Measurements from ENCODE around the gene KLHL22. TPM values are rescaled to one million over a fixed set of nuclear protein-coding genes. Genes with fewer than 3 reads are reported as not detected.

The KLHL22 gene
- total RNA-seq, 4 donors from 2014 or later, result 7.7 to 13.0 (median 8.3) TPM

- TF ChIP-seq POLR2A (IDR thresholded peaks at IDR 0.05) (no peak), CTCF (IDR thresholded peaks at IDR 0.05) (no peak)
- DNase-seq, result no peak
- no peaks in the 10 kb centered on the region for H3K9me3 ChIP-seq
- 69 to 81% methylated on average over 13 of the region's 13 CpGs for WGBS, 2 donors
- H3K36me3 ChIP-seq, result peaks cover 0 to 50% (median 7%) of the 10 kb centered on the region in 3 donors
- intact Hi-C loops (cut with DNase I), result no loop called here
- H3K4me1 ChIP-seq, result peaks cover 25 to 92% (median 51%) of the 10 kb centered on the region in 3 donors
- H3K27ac ChIP-seq, result peak overlapping the region in 2 of 4 donors; percentile 12 to 35
- no peaks in the 10 kb centered on the region for H3K27me3 ChIP-seq
- H3K4me3 ChIP-seq, result no peak overlapping the region
Measured at GRCh38 chr22:20517841-20518592, 22.4 kb upstream of the KLHL22 start.

- no peaks in the 10 kb centered on the region for H3K27me3 ChIP-seq
- intact Hi-C loops (cut with DNase I), result no loop called here
- H3K27ac ChIP-seq, result peak overlapping the region; percentile 12 to 43 (median 30)
- H3K4me1 ChIP-seq, result peaks cover 25 to 92% (median 51%) of the 10 kb centered on the region in 3 donors
- H3K36me3 ChIP-seq, result peaks cover 0 to 44% (median 7%) of the 10 kb centered on the region in 3 donors
- WGBS, 2 donors, result 5 to 38% methylated on average over 3 of the region's 4 CpGs
- no peak for TF ChIP-seq POLR2A (IDR thresholded peaks at IDR 0.05)
- TF ChIP-seq CTCF (IDR thresholded peaks at IDR 0.05), result no peak
- no peak overlapping the region for H3K4me3 ChIP-seq
- H3K9me3 ChIP-seq, result no peaks in the 10 kb centered on the region
- DNase-seq, result no peak
Measured at GRCh38 chr22:20517422-20517821, 21.8 kb upstream of the KLHL22 start.

- 91 to 94% methylated on average over 2 of the region's 2 CpGs for WGBS, 2 donors
- Histone ChIP-seq H3K36me3 (peaks cover 0 to 37% (median 7%) of the 10 kb centered on the region in 3 donors), H3K4me3 (no peak overlapping the region), H3K9me3 (no peaks in the 10 kb centered on the region), H3K27me3 (no peaks in the 10 kb centered on the region), H3K27ac (peak overlapping the region in 1 of 4 donors; percentile 35), H3K4me1 (peaks cover 30 to 92% (median 50%) of the 10 kb centered on the region in 3 donors)
- no peak for TF ChIP-seq CTCF (IDR thresholded peaks at IDR 0.05)
- no peak for TF ChIP-seq POLR2A (IDR thresholded peaks at IDR 0.05)
- intact Hi-C loops (cut with DNase I), result no loop called here
- no peak for DNase-seq
Measured at GRCh38 chr22:20516399-20516798, 20.8 kb upstream of the KLHL22 start.

GRCh38 chr22:20514658-20515406 lies 19.2 kb upstream of the KLHL22 start:
- H3K36me3 ChIP-seq, result peaks cover 0 to 22% (median 3%) of the 10 kb centered on the region in 3 donors
- no peaks in the 10 kb centered on the region for H3K27me3 ChIP-seq
- DNase-seq, result no peak
- TF ChIP-seq POLR2A (IDR thresholded peaks at IDR 0.05) (no peak), CTCF (IDR thresholded peaks at IDR 0.05) (no peak)
- 34 to 38% methylated on average over 6 of the region's 6 CpGs for WGBS, 2 donors
- peaks cover 34 to 100% (median 66%) of the 10 kb centered on the region in 3 donors for H3K4me1 ChIP-seq
- peak overlapping the region; percentile 61 to 90 (median 74) for H3K27ac ChIP-seq
- no peaks in the 10 kb centered on the region for H3K9me3 ChIP-seq
- no peak overlapping the region for H3K4me3 ChIP-seq
- intact Hi-C loops (cut with DNase I), result no loop called here
